GM20431 (cell line): ENCODE results near the gene MYO1E.
"Not testable (repeated sequence)": the region's sequence is repeated elsewhere in the genome, so short reads cannot be mapped to it uniquely, and the experiment has no call there.

Experiments used
- in situ Hi-C: fragments of 300-500 bp; cut with MseI, MboI; formaldehyde crosslinking; loops from one replicate; pipeline ENCODE4 v1.15.0; 2020; ENCODE audit warnings: low sequenced_read_pairs; ENCODE audit not compliant: unreplicated experiment

The MYO1E gene

GRCh38 chr15:59157840-59158700, 214.6 kb downstream of the MYO1E start:
- in situ Hi-C loops = loop anchor here (25.0 kb wide), 1 partner anchor 329 kb away; no protein-coding TSS in a partner anchor

- in situ Hi-C loops = loop anchor here (25.0 kb wide), 1 partner anchor 330 kb away; no protein-coding TSS in a partner anchor
Measured at GRCh38 chr15:59157396-59157795, 215.3 kb downstream of the MYO1E start.

GRCh38 chr15:59155431-59155830, 217.2 kb downstream of the MYO1E start:
- in situ Hi-C loops = loop anchor here (25.0 kb wide), 1 partner anchor 332 kb away; no protein-coding TSS in a partner anchor

GRCh38 chr15:59154243-59154642, 218.4 kb downstream of the MYO1E start:
- in situ Hi-C loops = loop anchor here (25.0 kb wide), 1 partner anchor 333 kb away; no protein-coding TSS in a partner anchor

- in situ Hi-C loops = loop anchor here (25.0 kb wide), 1 partner anchor 334 kb away; no protein-coding TSS in a partner anchor
Measured at GRCh38 chr15:59153466-59153865, 219.2 kb downstream of the MYO1E start.

- in situ Hi-C loops = loop anchor here (25.0 kb wide), 1 partner anchor 334 kb away; no protein-coding TSS in a partner anchor
Measured at GRCh38 chr15:59152694-59153450, 219.8 kb downstream of the MYO1E start.

GRCh38 chr15:59150185-59150584, 222.5 kb downstream of the MYO1E start:
- in situ Hi-C loops = loop anchor here (25.0 kb wide), 1 partner anchor 337 kb away; no protein-coding TSS in a partner anchor

GRCh38 chr15:59148153-59148833, 224.4 kb downstream of the MYO1E start:
- in situ Hi-C loops = no loop called here

- in situ Hi-C loops = no loop called here
Measured at GRCh38 chr15:59147666-59148065, 225.0 kb downstream of the MYO1E start.

- in situ Hi-C loops = not testable (repeated sequence)
Measured at GRCh38 chr15:59144594-59144993, 228.1 kb downstream of the MYO1E start.

- in situ Hi-C loops = no loop called here
Measured at GRCh38 chr15:59143281-59143680, 229.4 kb downstream of the MYO1E start.

GRCh38 chr15:59140422-59141226, 232.0 kb downstream of the MYO1E start:
- in situ Hi-C loops = no loop called here

GRCh38 chr15:59138243-59138642, 234.4 kb downstream of the MYO1E start:
- in situ Hi-C loops = no loop called here

GRCh38 chr15:59137566-59137965, 235.1 kb downstream of the MYO1E start:
- in situ Hi-C loops = no loop called here

- in situ Hi-C loops = no loop called here
Measured at GRCh38 chr15:59133929-59134427, 238.7 kb downstream of the MYO1E start.

GRCh38 chr15:59131969-59132562, 240.6 kb downstream of the MYO1E start:
- in situ Hi-C loops = no loop called here

- in situ Hi-C loops = no loop called here
Measured at GRCh38 chr15:59131456-59131855, 241.2 kb downstream of the MYO1E start.

- in situ Hi-C loops = not testable (repeated sequence)
Measured at GRCh38 chr15:59127255-59127654, 245.4 kb downstream of the MYO1E start.

- in situ Hi-C loops = not testable (repeated sequence)
Measured at GRCh38 chr15:59125683-59126082, 247.0 kb downstream of the MYO1E start.
